Mucosa of descending colon (tissue), 3 donors: ENCODE results near the gene MTIF2. TPM values are rescaled to one million over a fixed set of nuclear protein-coding genes. Genes with fewer than 3 reads are reported as not detected.
"Not testable (repeated sequence)": the region's sequence is repeated elsewhere in the genome, so short reads cannot be mapped to it uniquely, and the experiment has no call there.

Experiments
- ATAC-seq: fragments of 200-7000 bp; cut with Tn5 transposase; one replicate; pipeline ENCODE4 v1.9.1; 2020; ENCODE audit warnings: mild to moderate bottlenecking, moderate library complexity
- DNase-seq, 3 donors: peaks; one replicate each; pipeline ENCODE4 v3.0.0-alpha.2; 2020
- H3K36me3 ChIP-seq: fragments of 200-600 bp; one replicate; pipeline ENCODE4 v1.8.0; 2021; ENCODE audit warnings: low read depth, mild to moderate bottlenecking
- H3K4me1 ChIP-seq: fragments of 200-600 bp; one replicate; pipeline ENCODE4 v1.8.0; 2021; ENCODE audit warnings: low read depth, mild to moderate bottlenecking
- H3K4me3 ChIP-seq: fragments of 200-600 bp; one replicate; pipeline ENCODE4 v1.8.0; 2021; ENCODE audit warnings: mild to moderate bottlenecking
- H3K9me3 ChIP-seq: fragments of 200-600 bp; one replicate; pipeline ENCODE4 v1.8.0; 2021; ENCODE audit warnings: mild to moderate bottlenecking
- intact Hi-C, 2 donors: fragments of 100-400 bp; cut with DNase I in 1 of 2; cut with micrococcal nuclease in 1 of 2; formaldehyde crosslinking; loops; one replicate each; pipeline versions ENCODE4 v1.11.0 to v1.11.1; 2022; cut with DNase I, micrococcal nuclease
- total RNA-seq, 3 donors: library from RNA; stranded (reverse); fragmentation: NEBNext Ultra II Directional in 2 of 3; extraction: Animal tissue kit (Norgen Biotek cat#: 25700) in 2 of 3; gene quantifications; one replicate each; pipeline versions ENCODE4 v1.2.1 to v1.2.4, GENCODE V29; 2021 to 2023
- TF ChIP-seq, protein P1 (sequence below): fragments of 200-600 bp; IDR thresholded peaks from one replicate; pipeline ENCODE4 v1.8.0; 2022; ENCODE audit warnings: antibody characterized with exemption, mild to moderate bottlenecking
- donor health status: DM: no; HTN: no; CAD: no; lungs with moderate emphysema.
- donor health status: DM: no; HTN: no; CAD: no.
- donor health status: DM: no; HTN: yes; CAD: no.

MTIF2 gene
- total RNA-seq, 3 donors from 2014 or later = 33.5 to 46.8 (median 39.9) TPM

DNA sequence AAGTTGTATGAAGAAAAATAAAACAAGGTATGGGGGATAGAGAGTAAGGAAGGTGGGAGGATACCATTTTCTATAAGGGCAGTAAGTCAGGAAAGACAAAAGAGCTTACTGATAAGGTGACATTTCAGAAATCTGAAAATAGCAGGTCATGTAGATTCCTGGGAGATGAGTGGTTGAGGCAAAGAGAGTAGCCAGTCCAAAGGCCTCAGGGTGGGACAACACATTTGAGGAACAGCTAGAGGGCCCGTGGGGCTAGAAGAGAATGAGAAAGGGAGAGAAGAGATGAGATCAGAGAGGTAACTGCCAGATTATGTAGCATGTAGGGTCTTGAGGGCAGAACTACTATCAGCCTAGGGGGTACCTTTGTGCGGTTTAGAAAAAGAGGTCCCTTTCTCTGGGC, 39.8 kb downstream of the MTIF2 start:
- Histone ChIP-seq H3K4me3 (no peak overlapping the region), H3K4me1 (peaks cover 10% of the 10 kb centered on the region), H3K36me3 (peaks cover 3% of the 10 kb centered on the region), H3K9me3 (no peaks in the 10 kb centered on the region)
- no peak for ATAC-seq
- TF ChIP-seq, protein P1, sequence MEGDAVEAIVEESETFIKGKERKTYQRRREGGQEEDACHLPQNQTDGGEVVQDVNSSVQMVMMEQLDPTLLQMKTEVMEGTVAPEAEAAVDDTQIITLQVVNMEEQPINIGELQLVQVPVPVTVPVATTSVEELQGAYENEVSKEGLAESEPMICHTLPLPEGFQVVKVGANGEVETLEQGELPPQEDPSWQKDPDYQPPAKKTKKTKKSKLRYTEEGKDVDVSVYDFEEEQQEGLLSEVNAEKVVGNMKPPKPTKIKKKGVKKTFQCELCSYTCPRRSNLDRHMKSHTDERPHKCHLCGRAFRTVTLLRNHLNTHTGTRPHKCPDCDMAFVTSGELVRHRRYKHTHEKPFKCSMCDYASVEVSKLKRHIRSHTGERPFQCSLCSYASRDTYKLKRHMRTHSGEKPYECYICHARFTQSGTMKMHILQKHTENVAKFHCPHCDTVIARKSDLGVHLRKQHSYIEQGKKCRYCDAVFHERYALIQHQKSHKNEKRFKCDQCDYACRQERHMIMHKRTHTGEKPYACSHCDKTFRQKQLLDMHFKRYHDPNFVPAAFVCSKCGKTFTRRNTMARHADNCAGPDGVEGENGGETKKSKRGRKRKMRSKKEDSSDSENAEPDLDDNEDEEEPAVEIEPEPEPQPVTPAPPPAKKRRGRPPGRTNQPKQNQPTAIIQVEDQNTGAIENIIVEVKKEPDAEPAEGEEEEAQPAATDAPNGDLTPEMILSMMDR = no peak
- no peak for DNase-seq
- intact Hi-C loops = no loop called here

DNA sequence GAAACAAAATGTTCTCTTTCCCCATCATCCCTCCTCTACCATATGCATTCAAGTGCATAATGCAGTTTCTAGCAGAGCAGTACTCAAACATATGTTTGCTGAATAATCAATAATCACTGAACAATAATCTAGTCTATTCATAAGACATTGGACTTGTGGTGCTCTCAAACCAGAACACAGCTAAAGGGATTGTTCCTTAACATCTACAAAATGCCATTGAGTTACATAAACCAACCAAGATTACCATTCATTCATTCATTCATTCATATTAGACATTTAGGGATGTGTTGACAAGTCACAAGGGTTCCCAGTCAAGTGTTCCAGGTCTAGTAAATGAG, 40.8 kb downstream of the MTIF2 start:
- Histone ChIP-seq H3K4me1 (peaks cover under 1% of the 10 kb centered on the region), H3K4me3 (no peak overlapping the region), H3K9me3 (no peaks in the 10 kb centered on the region), H3K36me3 (no peaks in the 10 kb centered on the region)
- DNase-seq (no peak), ATAC-seq (no peak)
- TF ChIP-seq, protein P1 = no peak
- intact Hi-C loops = no loop called here

DNA sequence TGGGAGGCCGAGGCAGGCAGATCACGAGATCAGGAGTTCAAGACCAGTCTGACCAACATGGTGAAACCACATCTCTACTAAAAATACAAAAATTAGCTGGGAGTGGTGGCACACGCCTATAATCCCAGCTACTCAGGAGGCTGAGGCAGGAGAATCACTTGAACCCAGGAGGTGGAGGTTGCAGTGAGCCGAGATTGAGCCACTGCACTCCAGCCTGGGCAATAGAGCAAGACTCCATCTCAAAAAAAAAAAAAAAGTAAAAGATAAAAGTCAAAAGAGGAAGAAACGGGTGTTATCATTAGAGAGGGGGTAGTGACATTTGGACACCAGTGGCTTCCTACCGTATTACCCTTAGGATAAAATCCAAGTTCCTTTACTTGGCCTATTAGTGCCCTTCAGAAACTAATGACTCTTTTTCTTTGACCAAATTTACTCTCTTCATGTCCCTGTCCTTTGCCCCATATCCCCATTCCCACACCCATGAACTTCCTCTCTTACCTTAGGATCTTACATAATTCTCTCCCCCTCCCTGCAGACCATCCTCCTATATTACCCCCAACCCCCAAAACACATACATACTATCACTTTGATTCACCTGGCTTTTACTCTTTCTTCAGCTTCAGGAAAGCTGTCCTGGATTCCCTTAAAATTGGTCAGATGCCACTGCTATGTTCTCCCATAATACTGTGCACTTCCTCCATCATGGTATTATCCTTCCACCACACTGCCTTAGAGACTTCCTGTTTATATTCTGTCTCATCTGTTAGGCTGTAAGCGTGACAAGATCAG, 41.4 kb downstream of the MTIF2 start:
- DNase-seq, H3K4me3 ChIP-seq, ATAC-seq, H3K9me3 ChIP-seq, intact Hi-C loops, H3K4me1 ChIP-seq, H3K36me3 ChIP-seq: not testable (repeated sequence)

DNA sequence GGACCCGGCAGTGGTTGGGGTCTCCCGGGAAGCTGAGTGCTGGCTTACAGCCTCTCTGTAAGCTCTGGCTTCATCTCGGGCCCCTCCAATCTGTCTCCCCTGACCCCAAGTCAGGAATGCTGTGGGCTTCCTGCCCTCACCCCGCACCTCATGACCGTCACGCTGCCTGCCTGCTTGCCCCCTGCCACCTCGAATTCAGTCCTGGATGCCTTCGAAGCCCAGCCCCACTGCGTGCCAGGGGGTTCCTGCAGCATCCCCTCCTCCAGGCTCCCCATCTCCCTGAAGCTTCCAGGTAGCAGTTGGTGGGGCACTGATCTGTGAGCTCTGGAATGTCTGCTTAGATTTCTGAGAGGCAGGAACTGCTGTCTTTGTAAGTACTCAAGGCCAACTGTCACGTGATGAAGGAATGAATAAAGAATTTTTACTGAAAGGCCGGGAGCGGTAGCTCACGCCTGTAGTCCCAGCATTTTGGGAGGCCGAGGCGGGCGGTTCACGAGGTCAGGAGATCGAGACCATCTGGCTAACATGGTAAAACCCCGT, 43.5 kb downstream of the MTIF2 start:
- no peak for ATAC-seq
- Histone ChIP-seq H3K4me1 (peaks cover 5% of the 10 kb centered on the region), H3K36me3 (no peaks in the 10 kb centered on the region), H3K4me3 (no peak overlapping the region), H3K9me3 (no peaks in the 10 kb centered on the region)
- intact Hi-C loops = no loop called here
- DNase-seq = no peak
- TF ChIP-seq, protein P1 = no peak

DNA sequence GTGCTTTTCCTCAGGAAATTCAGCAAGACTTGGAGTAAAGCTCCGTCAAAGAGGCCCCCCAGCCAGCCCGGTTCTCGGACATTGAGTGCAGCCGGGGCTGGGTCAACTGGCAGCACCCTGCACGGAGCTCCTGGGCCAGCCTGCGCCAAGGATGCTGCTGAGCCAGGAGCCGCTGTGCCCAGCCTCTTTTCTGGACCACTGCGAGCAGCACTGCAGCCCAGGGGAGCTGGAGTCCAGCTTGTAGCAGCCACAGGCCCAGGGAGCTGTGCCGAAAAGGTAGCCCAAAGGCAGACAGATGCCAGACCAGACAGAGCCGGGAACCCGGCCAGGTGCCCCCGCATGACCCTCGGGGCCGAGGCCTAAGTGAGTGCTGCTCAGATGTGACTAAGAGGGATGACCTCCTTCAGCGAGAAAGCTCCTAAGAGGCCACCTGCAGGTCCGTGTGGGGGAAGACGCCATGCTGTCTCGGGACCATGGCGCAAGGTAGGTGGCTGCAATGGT, 44.2 kb downstream of the MTIF2 start:
- TF ChIP-seq, protein P1 = no peak
- H3K4me1 ChIP-seq = peaks cover 5% of the 10 kb centered on the region
- DNase-seq (peak in 1 of 3 donors; percentile 54), ATAC-seq (no peak)
- no peaks in the 10 kb centered on the region for H3K9me3 ChIP-seq
- no peak overlapping the region for H3K4me3 ChIP-seq
- H3K36me3 ChIP-seq = no peaks in the 10 kb centered on the region
- intact Hi-C loops = no loop called here

DNA sequence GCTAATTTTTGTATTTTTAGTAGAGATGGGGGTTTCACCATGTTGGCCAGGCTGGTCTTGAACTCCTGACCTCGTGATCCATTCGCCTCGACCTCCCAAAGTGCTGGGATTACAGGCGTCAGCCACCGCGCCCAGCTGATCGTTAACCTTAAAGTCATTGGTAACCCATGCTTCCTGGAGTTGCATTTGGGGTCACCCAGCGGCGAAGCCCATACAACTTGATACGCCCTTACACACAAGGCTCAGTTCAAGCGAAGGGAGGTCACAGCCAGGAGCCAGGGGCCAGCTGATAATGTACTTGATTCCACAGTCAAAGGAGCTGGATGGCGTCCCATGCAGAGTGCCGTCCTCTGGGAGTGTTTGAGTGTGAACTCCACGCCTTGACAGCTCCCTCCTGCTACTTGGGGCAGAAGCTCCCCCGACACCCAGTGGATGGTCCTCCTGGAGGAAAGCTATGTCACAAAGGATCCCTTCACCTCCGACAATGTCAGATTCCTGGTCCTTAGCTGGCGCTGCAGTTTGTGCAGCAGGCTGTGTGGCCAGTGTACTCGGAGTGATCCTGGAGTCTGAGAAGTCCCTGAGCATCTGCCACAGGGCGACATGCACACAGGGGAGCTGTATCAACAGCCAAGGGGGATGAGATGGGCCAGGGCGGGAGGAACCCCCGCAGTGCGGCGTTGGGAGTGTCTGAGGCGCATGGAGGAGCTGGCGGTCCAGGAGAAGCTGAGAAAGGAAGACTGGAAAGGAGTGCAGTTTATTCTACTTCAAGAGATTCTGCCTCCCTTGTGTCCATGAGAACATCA, 44.9 kb downstream of the MTIF2 start:
- Histone ChIP-seq H3K4me1 (peaks cover 5% of the 10 kb centered on the region), H3K9me3 (no peaks in the 10 kb centered on the region), H3K36me3 (no peaks in the 10 kb centered on the region), H3K4me3 (no peak overlapping the region)
- ATAC-seq = peak; percentile 6
- intact Hi-C loops = no loop called here
- peak in 2 of 3 donors; percentile 37 to 55 for DNase-seq
- TF ChIP-seq, protein P1 = no peak
